GM18508 (cell line): ENCODE results near the gene VKORC1L1.
"Not testable (repeated sequence)": the region's sequence is repeated elsewhere in the genome, so short reads cannot be mapped to it uniquely, and the experiment has no call there.

ENCODE experiments used
- ATAC-seq: cut with Tn5 transposase; IDR thresholded peaks from one replicate; pipeline ENCODE4 v1.9.1; 2021; ENCODE audit warnings: moderate number of reproducible peaks; ENCODE audit not compliant: insufficient read depth, unreplicated experiment

Gene VKORC1L1

DNA sequence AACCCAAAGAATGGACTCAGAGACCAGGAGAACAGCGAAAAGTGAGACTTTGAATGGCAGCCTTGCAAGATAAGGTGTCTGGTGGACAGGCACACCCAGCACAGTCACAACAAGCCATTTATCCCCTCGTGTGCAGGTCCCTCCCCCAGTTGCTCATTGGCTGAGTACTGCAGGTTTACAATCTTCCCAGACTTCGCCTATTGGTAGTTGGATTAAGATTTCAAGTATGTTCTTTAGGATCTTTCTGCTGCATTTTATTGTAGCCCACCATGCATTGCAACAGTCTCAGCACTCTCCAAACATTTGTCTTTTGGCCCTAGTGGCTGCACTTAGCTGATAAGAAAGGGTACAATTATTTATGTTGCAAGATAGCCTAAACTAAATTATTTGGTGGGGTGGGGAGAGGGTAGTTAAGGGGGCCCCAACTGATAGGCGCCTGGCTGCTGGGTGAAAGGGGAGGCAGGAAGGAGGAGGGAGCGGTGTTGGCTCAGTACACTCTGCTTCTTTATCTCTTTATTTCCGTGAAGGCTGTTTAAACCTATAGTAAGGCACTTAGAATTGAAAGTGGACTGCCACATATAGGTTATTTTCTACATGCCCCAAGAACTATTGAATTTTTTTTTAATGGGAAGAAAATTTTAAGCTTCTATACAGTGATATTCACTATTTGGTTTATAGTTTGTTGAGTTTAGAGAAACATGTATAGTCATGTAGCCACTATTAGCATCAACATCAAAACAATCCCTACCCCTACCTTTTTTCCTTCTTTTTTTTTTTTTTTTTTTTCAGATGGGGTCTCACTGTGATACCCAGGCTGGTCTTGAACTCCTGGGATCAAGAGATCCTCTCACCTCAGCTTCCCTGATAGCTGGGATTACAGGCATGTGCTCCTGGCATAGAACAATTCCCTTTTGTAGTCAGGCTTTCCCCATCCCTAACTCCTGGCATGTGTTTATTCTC, 54.9 kb downstream of the VKORC1L1 start:
- ATAC-seq, result no peak

DNA sequence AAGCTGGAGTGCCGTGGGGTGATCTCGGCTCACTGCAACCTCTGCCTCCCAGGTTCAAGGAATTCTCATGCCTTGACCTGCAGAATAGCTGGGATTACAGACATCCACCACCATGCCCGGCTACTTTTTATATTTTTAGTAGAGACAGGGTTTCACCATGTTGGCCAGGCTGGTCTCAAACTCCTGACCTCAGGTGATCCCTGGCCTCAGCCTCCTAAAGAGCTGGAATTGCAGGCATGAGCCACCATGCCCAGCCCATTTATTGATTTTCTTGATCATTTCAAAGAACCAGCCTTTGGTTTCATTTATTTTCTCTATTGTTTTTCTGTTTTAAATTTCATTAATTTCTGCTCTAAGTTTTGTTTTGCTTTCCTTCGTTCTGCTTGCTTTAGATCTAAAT, 58.8 kb downstream of the VKORC1L1 start:
- no peak for ATAC-seq

DNA sequence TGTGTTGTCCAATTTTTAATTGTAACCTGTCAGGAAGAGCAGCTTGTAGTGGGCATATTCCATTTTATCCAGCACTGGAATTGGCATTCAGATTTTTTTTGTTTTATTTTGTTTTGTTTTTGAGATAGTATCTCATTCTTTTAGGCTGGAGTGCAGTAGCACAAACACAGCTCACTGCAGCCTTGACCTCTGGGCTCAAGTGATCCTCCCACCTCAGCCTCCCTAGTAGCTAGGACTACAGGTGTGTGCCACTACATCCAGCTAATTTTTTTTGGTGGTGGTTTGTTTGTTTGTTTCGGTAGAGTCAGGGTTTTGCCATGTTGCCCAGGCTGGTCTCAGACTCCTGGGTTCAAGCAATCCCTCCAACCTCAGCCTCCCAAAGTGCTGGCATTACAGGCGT, 64.4 kb downstream of the VKORC1L1 start:
- ATAC-seq, result no peak

DNA sequence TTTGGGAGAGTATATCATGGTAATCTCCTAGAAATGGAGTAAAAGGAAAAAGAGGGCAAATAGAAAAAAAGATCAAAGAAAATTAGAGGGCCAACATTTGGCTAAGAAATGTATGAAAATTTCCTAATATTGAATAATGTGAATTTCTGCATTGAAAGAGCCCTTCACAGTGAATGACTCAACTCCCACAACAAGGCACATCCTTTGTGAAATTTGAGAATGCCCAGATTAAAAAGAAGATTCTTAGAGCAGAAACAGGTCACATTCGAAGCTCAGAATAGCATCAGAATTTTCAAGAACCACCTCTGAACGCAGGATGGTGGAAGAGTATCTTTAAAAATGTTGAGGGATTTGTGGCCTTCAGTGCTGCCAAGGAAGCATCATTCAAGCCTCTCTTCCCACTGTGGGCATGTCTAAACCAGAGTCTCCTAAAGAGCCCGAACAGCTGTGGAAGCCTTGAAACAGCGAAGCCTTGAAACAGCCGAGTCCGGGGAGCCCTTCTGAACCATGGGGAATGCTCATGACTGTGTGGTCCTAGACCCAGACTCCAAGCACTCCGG, 65.5 kb downstream of the VKORC1L1 start:
- no peak for ATAC-seq

DNA sequence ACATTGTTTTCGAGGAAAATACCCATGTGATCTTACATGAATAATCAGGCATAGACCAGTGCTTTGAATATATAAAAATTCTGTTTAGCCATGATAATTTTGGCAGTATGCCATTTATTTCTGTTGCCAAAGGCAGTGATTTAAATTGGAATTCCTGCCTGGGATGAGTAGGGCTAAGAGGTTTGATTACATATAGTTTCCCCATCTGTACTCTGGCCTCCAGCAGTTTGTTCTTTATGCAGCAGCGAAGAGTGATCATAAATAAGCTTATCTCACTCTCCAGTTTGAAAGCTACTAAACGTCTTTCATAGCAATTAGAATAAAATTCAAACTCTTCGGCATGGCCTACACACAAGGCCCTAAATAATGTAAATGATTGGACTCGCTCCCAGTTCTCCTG, 72.9 kb downstream of the VKORC1L1 start:
- ATAC-seq, result not testable (repeated sequence)

DNA sequence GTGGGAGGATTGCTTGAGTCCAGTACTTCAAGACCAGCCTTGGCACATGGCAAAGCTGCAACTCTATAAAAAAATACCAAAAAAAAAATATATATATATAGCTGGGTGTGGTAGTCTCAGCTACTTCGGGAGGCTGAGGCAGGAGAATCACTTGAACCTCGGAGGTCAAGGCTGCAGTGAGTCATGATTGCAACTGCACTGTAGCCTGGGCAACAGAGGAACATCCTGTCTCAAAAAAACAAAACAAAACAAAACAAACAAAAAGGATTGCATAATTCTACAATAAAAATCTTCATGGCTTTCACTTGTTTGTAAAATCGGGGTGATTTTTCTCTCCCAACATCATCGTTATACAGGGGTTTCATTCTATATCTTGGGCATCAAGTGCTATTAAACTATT, 74.0 kb downstream of the VKORC1L1 start:
- ATAC-seq, result no peak

DNA sequence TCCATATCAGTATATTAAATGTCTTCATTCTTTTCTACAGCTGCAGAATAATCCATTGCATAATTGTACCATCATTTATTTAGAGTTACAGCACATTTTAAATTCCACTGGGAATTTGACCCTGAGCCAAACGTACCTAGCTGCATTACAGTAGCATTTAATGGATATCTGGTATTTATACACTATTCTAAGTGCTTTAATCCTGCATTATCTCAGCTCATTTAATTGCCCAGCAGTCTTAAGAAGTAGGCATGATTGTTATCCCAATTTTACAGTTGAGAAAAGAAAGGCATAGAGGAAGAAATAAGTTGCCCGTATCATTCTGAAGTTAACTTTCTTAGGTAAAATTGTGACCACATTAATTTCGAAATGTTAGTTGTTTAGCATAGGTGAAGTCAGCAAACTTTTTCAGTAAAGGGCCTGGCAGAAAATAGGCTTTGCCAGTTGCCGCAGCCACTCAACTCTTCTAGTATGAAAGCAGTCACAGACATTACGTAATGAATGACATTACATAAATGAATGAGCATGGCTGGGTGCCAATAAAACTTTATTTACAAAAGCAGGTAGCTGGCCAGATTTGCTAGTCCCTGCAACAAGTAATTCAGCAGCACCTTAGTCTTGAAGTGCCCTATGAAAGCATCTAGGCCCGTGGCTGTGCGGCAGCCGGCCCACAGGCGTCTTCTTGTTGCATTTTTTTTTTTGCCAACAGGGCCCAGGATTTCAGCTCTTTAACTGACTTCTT, 79.1 kb downstream of the VKORC1L1 start:
- no peak for ATAC-seq

DNA sequence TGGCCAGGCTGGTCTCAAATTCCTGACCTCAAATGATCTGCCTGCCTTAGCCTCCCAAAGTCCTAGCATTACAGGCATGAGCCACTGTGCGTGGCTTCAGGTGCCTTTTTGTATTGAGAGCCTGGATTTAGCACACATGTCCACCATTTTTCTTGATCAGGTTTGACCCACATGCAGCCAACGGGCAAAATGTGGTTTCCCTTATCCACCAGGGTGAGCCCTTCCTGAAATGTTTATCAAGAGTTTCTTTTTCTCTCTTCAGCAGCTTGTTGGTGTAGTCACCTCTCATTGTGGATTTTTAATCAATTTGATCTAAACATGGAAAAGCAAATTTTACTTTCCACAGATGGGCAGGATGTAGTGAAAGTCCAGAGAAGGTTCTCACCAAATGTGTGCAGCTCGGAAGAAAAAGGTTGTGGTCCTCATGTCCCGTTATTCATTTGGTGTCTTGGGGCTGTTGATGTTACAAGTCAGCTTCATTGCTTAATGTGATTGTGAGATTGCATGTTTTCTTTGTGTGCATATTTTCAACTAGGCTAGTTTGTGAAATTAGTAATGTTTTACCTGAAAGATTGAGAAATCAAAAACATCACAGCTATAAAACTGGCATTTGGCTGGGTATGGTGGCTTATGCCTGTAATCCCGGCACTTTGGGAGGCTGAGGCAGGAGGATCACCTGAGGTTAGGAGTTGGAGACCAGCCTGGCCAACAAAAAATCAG, 80.3 kb downstream of the VKORC1L1 start:
- ATAC-seq, result no peak

DNA sequence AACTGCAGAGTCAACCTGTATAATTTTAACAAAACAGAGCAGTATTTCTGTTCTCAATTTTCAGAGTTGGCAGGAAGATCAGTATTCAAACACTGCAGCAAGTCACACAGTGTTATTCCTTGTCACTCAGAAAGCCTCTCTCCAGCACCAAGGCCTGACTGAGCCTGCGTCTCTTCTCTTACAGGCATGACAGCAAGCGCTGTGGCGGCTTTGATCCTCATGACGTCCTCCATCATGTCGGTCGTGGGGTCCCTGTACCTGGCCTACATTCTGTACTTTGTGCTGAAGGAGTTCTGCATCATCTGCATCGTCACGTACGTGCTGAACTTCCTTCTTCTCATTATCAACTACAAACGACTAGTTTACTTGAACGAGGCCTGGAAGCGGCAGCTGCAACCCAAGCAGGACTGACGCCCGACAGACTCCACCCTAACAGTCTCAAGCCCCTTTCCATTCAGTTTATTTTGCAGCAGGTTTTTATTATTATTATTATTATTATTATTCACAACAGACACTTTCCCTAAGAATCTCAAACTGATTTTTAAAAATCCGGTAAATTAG, 81.1 kb downstream of the VKORC1L1 start:
- no peak for ATAC-seq

DNA sequence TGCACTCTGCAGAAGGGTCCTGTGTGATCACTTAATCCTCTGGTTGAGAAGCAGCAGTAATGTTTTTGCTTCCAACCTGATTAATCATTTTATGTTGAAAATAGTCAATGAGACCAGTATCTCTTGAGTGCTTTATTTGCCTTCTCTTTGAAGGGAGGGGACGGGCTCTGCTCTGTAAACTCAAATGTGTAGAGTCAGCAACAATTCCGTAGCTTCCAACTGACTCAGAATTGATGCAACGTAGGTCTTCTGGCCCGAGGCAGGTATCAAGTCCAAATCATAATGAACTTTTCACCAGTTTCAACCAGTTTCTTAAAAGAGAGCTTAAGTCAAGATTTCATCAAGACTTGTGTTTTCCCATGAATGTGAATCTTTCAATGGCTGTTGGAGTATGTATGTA, 82.8 kb downstream of the VKORC1L1 start:
- no peak for ATAC-seq

DNA sequence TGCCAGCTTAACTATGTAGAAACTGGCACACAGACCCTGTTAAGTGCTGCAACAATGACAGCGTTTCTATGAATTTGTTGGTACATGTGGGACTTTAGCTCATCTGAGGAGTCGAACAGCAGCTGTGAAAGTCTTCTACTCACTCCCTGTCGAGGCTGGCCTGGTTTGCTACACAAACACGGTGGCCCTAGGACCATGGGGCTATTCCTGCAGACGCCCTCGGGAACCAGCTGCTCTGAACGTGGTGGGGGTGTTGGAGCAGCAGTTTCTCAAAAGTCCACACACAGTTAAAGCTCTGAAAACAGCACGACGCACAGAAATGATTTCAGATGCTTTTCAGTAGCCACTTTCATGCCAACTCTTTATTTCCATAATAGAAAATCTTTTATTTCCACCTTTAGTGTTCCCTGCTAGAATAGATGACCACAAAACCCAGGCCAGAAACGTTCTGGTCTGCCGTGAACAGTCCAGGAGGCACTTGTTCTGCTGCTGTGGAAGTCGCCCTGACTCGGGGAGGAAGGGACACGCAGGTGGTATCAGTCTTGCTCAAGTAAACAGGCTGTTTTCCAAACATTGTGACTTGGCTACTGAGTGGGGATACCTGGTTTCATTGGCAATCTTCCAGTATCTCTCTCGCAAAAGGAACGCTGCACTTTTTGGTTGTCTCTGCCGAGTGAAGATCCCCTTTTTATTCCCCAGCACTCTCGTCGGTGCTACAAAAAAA, 87.6 kb downstream of the VKORC1L1 start:
- no peak for ATAC-seq

DNA sequence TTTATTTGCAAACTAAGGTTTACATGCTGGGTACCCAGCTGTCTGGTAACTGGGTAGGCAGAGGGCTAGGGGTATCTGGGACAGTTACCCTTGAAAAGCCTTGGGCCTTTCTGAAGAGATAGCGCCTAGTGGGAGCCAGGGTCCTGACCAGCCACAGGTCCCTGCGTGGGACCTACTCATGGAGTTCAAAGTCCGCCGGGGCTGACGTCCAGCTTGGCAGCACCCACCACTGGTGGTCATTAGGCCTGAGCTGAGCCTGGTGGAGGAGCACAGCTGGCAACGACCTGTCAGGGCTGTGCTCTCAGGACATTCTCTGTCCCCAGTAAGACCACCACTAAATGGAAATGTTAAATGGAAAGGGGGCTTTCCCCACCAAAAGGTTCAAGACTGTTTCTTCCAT, 89.2 kb downstream of the VKORC1L1 start:
- no peak for ATAC-seq

DNA sequence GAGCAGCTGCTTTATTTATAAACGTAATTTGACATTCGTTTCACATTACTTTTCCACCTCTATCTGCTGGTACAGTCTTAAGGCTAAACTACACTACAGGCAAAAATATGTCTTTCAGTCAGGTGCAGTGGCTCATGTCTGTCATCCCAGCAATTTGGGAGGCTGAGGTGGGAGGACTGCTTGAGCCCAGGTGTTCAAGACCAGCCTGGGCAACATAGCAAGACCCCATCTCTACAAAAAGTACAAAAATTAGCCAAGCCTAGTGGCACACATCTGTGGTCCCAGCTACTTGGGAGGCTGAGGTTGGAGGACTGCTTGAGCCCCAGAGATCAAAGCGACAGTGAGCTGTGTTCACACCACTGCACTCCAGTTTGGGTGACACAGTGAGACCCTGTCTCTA, 91.8 kb downstream of the VKORC1L1 start:
- not testable (repeated sequence) for ATAC-seq

DNA sequence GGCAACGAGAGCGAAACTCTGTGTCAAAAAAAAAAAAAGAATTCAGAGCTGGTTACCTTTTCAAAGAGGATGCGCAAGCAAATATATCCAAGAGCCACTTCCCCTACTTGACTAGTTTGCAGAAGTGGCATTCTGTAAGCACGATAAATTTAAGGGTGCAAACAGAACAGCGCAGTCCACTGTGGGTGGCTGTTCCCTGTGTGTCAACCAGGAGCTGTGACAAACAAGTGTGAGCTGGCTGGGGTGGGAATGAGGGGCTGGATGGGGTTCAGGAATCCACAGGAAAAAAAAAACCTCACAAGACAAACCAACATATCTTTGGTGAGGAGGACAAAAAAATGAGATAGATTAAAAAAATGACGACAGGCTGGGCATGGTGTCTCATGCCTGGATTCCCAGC, 93.3 kb downstream of the VKORC1L1 start:
- ATAC-seq, result no peak

DNA sequence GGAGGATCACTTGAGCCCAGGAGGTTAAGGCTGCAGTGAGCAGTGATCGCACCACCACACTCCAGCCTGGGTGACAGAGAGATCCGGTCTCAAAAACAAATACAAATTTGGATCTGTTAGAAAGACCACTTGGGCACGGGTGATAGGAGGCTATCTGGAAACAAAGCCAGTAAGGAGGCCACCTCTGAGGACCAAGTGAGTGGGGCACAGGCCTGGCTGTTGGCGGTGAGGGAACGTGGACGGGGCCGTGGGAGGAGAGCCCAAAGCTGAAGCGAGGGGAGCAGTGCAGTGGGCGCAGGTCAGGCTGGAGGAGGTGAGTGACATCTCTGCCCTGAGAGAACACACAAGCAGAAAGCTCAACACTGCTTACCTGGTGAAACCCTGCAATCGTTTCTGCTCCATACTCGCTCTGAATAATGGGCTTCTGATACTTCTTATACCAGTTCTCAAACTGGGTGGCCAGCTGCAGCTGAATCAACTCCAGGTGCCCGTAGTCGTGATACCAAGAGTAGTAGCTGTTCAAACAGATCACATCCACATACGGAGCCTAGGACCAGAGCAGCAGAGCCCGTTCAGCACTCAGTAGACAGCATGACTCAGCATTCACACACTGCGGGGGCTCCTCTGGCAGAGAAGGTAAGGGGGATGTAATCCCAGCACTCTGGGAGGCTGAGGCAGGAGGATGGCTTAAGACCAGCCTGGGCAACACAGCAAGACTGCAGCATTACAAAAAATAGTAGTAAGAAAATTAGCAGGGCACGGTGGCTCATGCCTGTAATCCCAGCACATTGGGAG, 94.7 kb downstream of the VKORC1L1 start:
- ATAC-seq, result no peak

DNA sequence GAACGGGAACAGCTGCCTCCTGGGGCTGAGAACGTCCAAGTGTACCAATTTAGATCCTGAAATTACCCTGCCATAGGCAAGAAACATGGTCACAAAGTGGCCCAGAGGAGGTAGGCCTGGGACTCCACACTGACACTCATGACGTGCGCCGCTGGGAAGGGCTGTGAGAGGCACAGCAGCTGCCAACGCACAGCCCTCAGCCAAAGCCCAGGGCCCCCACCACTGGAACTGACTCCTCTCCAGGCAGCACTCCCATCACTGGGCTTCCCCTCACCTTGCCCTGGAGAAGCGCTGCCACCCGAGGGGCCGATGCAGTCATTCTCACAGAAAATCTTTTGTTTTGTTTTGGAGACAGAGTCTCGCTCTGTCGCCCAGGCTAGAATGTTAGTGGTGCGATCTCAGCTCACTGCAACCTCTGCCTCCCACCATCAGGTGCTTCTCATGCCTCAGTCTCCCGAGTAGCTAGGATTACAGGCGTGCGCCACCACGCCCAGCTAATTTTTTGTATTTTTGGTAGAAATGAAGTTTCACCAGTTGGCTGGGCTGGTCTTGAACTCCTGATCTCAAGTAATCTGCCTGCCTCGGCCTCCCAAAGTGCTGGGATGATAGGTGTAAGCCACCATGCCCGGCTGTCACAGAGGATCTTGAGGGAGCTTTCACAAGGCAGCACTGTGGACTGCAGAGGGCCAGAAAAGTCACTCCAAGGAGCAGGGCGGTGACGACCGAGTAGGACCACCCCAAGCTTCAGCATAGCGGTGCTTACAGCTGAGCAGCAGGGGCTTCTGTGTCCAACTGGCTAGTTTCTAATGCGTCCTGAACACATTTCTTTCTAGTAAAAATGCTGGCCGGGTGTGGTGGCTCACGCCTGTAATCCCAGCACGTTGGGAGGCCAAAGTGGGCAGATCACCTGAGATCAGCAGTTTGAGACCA, 95.6 kb downstream of the VKORC1L1 start:
- ATAC-seq, result no peak

DNA sequence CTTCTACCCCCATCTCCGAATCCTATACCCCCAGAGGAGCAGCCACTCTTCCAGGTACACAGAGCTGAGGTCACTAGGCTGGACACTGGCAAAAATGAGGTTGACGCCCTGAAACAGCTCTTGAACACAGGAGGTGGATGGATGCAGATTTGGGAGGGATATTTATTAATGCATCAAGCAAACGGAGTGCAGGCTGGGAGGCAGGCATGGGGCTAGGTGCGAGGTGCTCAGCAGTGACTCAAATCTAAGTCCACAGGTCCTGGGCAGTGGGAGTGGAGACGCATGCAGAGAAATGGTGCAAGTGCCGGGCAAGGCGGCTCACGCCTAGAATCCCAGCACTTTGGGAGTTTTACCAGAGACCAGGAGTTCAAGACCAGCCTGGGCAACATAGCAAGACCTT, 98.1 kb downstream of the VKORC1L1 start:
- ATAC-seq, result no peak

DNA sequence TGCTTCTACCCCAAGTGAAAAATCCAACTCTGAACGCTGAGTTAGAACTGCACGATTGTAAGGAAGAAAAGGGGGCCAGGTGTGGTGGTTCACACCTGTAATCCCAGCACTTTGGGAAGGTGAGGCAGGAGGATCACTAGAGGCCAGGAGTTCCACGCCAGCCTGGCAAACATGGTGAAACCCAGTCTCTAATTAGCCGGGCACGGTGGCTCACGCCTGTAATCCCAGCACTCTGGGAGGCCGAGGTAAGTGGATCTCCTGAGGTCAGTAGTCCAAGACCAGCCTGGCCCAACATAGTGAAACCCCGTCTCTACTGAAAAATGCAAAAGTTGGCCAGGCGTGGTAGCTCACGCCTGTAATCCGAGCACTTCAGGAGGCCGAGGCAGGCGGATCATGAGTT, 100.1 kb downstream of the VKORC1L1 start:
- no peak for ATAC-seq
